Right renal pelvis (tissue), 4 donors: ENCODE measurements around the gene LMF1. TPM values are rescaled to one million over a fixed set of nuclear protein-coding genes. Genes with fewer than 3 reads are reported as not detected.

Experiments used
- DNase-seq, 4 donors: peaks; one replicate each; pipeline ENCODE4 v3.0.0-alpha.2; 2013; ENCODE audit warnings: low read depth in 4 of 4, low spot score in 3 of 4, missing footprints in 1 of 4
- polyA plus RNA-seq, 4 donors: library from polyadenylated mRNA; unstranded; fragments of 120-200 nt; gene quantifications; one replicate each; pipeline ENCODE4 v1.2.1, GENCODE V29; 2013; ENCODE audit not compliant: insufficient read length in 4 of 4

LMF1 gene
- polyA plus RNA-seq, 4 donors, result 14.2 to 19.9 (median 16.9) TPM

DNA sequence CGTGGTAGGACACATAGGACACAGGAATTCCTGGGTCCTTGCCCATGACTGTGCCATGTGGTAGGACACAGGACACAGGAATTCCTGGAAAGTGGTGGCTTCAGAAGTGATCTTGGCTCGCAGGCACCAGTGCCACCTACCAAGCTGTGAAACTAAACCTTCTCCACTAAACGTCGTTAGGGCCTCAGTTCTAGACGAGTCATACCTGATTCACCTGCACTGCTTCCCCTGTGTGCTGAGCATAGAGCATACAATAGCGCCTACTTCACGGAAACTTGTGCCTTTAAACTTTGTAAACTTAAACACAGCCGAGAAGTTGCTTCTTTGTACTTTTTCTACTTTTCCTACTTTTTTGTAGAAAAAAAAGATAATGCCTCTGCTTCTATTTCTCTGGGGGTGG is 15.6 kb upstream of the LMF1 start:
- DNase-seq, result no peak

DNA sequence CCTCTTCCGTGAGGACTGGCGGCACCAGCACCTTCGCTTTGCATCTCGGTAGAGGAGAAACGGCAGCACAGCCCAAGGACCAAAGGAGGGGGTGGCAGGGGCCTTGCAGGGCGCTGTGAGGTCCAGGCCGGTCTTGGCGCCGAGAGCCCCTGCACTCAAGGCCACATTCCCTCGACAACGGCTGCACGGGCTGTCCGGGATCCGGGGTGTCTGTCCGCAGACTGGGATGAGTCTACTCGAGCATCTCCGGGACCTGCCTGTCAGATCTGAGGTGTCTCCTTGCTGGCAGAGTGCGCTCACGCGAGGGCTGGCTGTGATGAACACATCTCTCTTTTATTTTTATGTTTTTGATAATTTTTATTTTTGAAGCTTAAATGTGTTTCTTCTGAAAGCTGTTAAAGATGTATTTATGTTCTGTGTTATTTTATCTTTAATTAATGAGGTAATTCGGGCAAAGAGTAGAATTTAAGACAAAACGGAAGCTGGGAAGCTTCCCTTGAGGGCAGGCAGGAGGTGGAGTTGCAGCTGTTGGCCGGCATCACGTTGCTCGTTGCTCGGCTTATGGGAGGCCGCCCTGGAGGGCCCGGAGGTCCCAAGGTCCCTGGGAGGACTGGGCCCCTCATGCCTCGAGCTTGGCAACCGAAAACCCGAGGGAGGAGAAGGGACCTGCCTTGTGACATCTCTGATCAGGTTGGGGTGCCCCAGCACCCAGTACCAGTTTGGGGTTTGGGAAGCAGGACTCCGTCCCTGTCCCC is 15.0 kb upstream of the LMF1 start:
- DNase-seq, result no peak

DNA sequence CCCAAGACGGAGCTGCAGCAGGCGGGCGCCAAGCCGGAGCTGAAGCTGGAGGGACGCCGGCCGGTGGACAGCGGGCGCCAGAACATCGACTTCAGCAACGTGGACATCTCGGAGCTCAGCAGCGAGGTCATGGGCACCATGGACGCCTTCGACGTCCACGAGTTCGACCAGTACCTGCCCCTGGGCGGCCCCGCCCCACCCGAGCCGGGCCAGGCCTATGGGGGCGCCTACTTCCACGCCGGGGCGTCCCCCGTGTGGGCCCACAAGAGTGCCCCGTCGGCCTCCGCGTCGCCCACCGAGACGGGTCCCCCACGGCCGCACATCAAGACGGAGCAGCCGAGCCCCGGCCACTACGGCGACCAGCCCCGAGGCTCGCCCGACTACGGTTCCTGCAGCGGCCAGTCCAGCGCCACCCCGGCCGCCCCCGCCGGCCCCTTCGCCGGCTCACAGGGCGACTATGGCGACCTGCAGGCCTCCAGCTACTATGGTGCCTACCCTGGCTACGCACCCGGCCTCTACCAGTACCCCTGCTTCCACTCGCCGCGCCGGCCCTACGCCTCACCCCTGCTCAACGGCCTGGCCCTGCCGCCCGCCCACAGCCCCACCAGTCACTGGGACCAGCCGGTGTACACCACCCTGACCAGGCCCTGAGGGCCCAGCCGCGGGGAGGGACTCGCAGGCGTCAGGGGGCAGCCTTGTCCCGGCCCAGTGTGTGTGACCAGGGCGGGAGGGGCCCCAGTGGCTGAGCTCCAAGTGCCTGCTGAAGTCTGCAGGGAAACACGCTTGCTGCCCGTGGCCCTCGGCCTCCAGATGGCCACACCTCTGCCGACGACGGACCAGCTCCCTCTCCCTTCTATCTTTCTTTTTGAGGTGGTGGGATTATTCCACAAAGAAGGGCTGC is 14.2 kb upstream of the LMF1 start:
- DNase-seq, result no peak

DNA sequence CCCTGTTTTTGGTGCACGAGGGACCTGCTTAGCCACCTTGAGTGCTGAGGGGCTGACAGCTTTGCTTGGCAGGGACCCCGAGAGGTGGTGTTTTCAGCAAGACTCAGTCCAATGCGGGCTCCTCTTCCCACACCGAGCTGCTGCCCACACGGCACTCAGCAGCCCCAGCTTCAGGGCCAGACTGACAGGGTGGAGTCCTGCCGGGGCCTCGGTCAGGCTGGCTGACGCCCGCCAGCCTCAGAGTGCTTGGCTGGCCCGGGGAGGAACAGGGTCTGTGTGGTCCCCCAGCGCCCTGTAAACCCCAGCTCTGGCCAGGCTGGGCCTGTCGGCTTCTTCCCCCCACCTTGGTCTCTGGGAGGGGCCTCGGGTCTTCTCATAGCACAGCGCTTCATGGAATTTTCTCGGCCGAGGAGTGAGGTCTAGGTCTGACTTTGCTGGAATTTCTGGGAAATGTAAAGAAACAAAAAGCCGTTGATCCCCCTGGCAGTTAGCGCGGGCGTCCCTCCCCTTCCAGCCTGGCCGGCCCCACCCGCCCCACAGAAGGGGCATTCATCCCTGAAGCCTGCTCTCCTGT is 13.4 kb upstream of the LMF1 start:
- DNase-seq, result no peak

DNA sequence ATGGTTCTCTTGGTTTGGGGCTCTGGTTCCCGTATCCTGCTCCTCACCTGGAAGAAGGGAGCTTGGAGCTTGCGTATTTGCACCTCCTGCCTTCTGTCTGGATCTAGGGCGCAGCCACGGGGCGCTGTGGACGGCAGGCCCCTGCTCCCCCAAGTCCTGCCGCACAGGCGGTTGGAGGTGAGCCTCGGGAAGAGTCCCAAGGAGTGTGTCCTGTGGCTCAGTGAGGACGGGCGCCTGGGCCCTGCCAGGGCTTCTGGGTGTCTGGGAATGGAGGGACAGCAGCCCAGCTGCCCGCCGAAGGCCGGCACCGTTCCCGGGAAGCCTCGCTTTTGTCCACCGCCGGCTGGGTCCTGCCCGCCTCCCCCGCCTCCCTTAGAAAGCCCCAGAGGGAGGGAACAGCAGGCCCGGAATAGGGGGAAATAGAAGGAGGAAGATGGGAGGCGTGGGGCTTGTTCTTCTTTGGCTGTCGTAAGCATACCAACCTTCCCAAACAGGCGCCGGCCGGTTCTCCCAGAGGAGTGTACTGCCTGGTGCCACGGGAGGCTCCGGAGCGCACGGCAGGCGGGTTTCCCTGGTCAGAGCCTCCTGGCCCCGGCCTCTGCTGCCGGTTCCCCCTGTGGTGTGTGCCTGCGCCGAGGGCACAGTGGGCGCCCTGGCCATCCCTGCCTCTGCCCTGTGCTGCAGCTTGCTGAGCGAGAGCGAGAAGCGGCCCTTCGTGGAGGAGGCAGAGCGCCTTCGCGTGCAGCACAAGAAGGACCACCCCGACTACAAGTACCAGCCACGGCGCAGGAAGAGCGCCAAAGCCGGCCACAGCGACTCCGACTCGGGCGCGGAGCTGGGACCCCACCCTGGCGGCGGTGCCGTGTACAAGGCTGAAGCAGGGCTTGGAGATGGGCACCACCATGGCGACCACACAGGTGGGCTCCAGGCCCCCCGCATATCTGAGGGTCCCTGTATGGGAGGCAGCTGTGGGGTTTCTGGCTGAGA is 12.6 kb upstream of the LMF1 start:
- DNase-seq, result no peak

DNA sequence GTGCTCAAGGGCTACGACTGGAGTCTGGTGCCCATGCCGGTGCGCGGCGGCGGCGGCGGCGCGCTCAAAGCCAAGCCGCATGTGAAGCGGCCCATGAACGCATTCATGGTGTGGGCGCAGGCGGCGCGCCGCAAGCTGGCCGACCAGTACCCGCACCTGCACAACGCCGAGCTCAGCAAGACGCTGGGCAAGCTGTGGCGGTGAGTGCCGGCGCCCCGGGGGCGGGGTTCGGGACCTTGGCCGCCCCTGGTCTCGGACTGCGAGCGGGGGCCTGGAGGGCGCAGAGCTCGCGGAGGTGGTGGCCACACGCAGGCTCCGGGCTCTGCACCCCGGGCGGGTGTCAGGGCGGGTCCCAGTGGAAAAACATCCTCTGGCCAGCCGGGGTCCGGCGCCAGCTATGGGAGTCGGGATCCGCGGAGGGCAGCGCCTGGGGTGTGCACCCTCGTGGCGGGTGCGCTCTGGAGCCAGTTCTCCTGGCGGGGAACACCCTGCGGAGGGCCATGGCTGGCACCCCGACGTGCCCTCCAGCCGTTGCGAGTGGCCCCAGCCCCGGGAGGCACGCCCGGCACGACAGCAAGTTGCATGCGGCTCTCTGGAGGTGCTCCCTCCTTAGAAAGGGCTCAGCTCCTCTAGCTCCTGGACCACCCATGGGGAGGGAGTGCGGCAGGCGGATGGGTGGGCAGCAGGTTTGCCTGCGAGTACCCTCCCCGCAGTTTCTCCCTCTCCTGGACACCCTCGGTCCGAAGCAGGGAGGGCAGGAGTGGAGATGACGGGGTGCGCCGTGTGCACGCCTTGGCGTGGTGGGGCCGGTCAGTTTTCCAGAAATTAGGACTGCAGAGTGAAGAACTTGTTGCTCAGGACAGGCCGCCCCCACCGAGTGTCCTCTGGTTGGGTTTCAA is 11.6 kb upstream of the LMF1 start:
- DNase-seq, result no peak

DNA sequence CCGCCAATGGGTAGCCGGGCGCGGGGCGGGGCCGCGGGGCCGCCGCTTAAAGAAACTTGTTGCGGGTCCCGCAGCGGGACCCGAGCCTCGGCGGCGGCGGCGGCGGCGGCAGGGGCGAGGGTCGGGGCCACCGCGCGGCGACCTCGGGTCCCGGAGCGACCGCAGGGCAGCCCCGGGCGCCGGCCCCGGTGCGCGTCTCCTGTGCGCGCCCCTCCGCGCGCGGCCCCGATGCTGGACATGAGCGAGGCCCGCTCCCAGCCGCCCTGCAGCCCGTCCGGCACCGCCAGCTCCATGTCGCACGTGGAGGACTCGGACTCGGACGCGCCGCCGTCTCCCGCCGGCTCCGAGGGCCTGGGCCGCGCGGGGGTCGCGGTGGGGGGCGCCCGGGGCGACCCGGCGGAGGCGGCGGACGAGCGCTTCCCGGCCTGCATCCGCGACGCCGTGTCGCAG is 10.9 kb upstream of the LMF1 start, which contains the start of gene SOX8:
SOX8 (plus strand) TSS at position 76 of the 450 bp plus-strand sequence; CDS start at position 229, 153 bp downstream.
- DNase-seq, result no peak

DNA sequence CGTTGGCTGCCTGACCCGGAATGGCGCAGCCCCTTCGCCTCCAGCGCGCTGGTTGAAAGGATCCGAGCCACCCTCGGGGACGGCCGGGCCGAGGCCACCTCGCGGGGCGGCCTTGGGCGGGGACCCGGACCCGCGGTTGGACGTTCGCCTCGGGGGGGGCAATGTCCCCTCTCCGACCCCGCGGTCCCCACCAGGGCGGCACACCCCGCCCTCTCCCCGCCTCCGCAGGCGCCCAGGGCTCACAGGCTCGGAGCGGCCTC is 9.7 kb upstream of the LMF1 start:
- no peak for DNase-seq

DNA sequence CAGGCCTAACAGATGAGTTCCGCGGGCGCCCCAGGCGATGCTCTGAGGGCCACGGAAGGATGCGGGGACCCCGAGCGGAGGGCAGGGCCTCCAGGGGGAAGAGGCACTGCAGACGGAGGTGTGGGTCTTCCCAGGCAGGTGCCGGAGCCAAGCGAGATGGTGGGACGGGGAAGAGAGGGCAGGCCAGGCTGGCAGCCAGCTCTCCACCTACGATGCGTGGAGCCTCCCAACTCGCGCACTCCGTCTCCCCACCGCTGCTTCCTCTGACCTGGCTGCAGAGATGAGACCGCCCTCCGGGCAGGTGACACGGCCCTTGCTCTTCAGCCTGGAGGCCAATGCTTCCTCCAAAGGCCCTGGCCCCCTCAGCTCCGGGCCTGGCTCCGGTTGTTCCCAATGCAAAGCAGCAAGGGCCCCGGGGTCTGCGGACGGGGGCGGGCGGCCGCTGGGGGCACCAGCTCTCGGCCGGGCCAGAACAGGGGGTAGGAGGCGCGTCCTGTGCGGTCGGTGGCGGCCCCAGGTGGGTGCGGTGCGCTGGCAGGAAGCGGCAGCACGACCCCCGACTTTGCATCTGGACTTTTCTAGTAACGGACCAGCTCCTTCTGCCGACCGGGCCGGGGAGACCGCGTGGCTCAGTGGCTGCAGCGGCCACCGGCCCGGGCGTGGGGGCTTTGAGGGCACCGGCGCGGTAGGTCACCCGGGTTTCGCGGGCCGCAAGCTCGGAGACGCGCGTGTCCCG is 9.2 kb upstream of the LMF1 start:
- DNase-seq, result no peak

DNA sequence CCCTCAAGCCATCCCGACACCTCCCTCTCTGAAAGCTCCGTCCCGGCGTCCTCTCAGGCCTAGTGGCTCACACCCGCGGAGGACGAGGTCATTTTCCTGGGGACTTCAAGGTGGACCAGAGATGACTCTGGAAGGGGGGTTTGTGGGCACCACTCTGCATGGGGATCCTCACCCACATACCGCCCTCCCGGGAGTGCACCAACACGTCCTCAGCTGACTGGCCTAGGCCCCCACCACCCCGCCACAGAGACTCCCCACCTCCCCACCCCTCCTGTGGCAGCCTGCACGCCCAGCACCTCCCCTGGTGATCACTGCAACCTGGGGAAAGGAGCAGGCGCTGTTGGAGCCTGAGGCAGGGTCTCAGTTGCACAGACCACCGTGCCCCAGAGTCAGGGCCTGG is 8.4 kb upstream of the LMF1 start:
- no peak for DNase-seq

DNA sequence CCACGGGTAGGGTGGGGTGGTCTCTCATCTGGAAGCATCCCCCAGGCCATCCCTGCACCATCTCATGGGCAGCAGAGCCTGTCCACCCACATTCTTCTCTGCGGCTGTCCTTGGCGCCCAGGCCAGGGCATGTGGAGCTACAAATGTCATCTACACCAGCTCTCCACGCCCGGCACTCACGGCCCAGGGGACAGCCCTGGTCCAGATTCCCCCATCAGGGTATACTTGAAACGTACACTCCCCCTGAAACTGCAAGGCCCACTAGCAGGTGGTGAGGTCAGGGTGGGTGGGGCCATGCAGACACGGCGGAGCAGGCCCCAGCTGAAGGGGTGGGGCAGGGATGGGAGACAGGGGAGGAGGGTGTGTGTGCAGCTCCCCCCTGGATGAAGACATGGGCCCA is 7.6 kb upstream of the LMF1 start:
- no peak for DNase-seq

DNA sequence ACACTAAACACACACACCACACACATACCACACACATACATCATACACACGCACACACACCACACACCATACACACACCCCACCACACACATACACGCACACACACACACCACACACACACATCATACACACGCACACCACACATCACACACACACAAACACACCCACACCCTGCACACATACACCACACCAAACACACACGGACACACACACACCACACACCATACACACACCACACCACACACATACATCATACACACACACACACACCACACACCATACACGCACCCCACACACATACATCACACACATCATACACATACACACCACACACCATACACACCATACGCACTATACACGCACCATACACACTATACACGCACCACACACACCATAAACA is 7.1 kb upstream of the LMF1 start:
- DNase-seq, result no peak

DNA sequence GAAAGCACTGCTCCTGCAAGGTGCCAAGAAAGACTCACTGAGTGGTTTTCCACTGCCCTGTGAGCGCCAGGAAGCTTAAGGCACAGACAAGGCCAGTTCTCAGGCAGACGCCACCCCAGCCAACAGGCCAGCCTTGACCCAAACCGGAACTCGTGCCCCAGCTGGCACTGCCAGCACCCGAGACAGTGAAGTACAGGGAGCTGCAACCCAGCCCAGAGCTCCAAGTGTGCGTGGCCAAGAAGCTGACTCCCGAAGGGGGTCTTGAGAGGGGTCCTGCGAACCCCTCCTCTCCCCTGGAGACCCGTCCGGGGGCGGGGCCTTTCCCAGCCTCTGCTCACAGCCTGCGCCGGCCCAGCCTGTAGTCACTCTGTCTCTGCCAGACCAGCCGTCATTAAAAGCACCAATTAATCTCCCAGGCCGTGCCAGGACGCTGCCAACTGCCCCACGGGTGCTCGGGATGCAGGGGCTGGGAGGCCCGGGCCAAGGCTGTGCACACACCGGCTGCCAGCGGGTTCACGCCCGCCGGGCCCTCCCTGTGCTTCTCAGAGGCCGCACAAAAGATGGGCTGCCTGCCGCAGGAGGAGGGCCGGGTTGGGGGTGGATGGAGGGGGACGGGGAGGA is 6.4 kb upstream of the LMF1 start:
- DNase-seq, result no peak

DNA sequence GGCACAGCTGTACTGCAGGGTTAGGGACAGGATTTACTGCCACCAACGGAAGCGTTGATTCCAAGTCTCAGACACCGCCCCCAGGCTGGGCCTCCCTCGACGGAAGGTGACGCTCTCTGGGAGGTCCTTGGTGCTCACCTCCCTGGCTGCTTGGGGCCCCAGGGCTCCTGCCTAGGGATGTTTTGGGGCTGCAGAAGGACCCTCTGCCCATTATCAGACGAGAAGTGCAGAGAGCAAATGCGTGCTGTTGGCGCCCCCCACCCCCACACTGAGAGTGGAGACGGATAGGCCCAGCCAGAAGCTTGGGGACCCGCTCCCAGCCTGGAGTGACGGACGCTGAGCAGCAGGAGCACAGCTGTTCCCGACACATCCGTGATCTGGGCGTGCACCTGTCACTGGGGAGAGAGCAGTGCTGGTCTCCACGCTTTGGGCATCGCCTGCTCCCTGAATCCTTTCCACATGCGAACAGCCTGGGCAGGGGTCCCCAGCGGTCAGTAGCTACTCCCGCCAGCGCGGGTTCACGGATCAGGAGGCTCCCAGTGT is 5.7 kb upstream of the LMF1 start:
- DNase-seq, result no peak

DNA sequence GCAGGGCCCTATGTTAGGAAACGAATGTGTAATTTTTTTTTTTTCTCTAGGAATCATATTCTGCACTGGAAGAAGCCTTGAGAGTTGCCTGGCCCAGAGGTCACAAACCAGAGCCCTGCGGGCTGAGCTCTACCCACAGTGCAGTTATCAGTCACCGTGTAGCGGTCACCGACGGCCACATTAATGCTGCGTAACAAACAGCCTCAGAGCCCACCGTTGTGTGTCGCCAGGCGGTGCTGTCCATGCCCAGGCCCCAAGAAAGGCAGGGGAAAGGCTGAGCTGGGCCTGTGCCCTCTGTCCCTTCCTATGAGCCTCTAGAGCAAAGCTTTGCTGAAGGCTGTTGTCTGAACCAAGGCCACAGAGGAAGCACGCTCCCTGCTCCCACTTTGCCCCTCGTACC is 4.5 kb upstream of the LMF1 start:
- no peak for DNase-seq

DNA sequence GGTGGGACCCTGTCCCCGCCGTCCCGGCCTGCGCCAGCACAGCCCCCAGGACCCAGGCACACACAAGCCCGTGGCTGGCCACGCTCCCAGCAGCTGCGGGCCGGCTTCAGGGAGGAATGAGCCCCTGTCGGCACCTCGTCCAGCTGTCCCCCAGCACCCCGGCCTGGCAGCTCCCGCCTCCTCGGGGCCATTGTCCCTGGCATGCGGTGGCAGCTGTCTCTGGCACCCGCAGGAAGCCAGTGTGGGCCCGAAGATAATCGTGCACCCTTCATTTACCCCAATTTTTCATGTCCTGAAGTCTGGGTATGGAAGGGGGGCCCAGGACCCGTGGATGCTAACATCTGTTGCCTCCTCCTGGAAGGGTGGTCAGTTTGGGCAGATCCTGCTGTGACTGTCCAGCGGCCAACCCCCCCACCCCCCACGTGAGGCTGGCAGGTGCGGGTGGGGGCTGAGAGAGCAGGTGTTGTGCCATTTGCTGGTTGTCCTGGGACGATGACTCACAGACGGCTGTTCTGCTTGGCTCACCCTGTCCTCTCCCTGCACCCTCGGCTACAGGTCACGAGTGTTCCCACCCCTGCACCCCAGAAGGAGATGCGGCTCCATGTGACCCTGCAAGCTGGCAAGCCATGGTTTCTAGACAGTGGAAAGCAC is 4.0 kb upstream of the LMF1 start:
- no peak for DNase-seq

DNA sequence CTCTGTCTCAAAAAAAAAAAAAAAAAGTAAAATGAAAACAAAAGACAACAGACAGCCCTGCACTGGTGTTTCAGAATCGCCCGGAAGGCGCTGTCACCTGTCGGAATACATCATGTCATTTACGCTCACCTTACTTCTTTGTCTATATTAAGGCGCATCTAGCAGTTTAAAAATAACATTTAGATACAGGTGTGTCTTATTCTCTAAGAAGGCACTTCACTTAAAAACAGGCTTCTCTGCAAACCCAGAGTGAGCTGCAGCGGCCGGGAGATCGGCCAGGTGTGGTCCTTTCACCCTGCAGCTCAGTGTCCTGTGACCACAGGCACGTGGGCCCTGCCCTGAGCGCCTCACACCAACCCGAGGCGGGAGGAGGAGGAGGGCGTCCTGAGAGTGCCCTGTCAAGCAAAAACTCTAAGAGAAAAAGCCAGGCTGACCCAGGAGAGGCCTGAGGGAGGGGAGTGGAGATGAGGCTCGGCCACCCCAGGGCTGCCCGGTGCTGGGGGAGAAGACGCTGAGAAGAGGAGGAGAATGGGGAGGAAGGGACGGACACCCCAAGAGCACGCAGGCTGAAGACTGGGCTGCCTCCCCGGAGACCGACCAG is 3.3 kb upstream of the LMF1 start:
- no peak for DNase-seq
